ENCODE results near the gene FCRL5.
"Not testable (repeated sequence)": the region's sequence is repeated elsewhere in the genome, so short reads cannot be mapped to it uniquely, and the experiment has no call there.

FCRL5 gene

GRCh38 chr1:157551694-157552693 lies at the start of gene FCRL5:
Gene FCRL5, minus strand, starts transcription at chr1:157552515. Its CDS starts 153 bp downstream, at chr1:157552362.
- no peak for DNase-seq

GRCh38 chr1:157600236-157600635 lies 47.9 kb upstream of the FCRL5 start:
- no peak for DNase-seq

GRCh38 chr1:157597959-157598667 lies 45.8 kb upstream of the FCRL5 start, which contains the start of gene FCRL4:
Gene FCRL4, minus strand, starts transcription at chr1:157598085. Its CDS starts 141 bp downstream, at chr1:157597944.
- no peak for DNase-seq

GRCh38 chr1:157596384-157596783 lies 44.1 kb upstream of the FCRL5 start:
- DNase-seq = no peak

- DNase-seq = no peak
Observed at GRCh38 chr1:157595356-157595755, 43.0 kb upstream of the FCRL5 start.

- DNase-seq = no peak
Observed at GRCh38 chr1:157585984-157586383, 33.7 kb upstream of the FCRL5 start.

- no peak for DNase-seq
Observed at GRCh38 chr1:157584503-157584902, 32.2 kb upstream of the FCRL5 start.

- DNase-seq = no peak
Observed at GRCh38 chr1:157580828-157581210, 28.5 kb upstream of the FCRL5 start.

GRCh38 chr1:157580179-157580827 lies 28.0 kb upstream of the FCRL5 start:
- no peak for DNase-seq

GRCh38 chr1:157577420-157577819 lies 25.1 kb upstream of the FCRL5 start:
- DNase-seq = no peak

GRCh38 chr1:157575744-157576143 lies 23.4 kb upstream of the FCRL5 start:
- DNase-seq = no peak

- no peak for DNase-seq
Observed at GRCh38 chr1:157574836-157575235, 22.5 kb upstream of the FCRL5 start.

- no peak for DNase-seq
Observed at GRCh38 chr1:157566484-157567300, 14.4 kb upstream of the FCRL5 start.

- no peak for DNase-seq
Observed at GRCh38 chr1:157562515-157562914, 10.2 kb upstream of the FCRL5 start.

- no peak for DNase-seq
Observed at GRCh38 chr1:157558119-157558518, 5.8 kb upstream of the FCRL5 start.

GRCh38 chr1:157548081-157548480 lies 4.2 kb downstream of the FCRL5 start:
- DNase-seq = not testable (repeated sequence)

- no peak for DNase-seq
Observed at GRCh38 chr1:157542676-157543075, 9.6 kb downstream of the FCRL5 start.

- DNase-seq = no peak
Observed at GRCh38 chr1:157540852-157541251, 11.5 kb downstream of the FCRL5 start.

GRCh38 chr1:157540160-157540748 lies 12.1 kb downstream of the FCRL5 start:
- DNase-seq = no peak

GRCh38 chr1:157539568-157539967 lies 12.7 kb downstream of the FCRL5 start:
- no peak for DNase-seq

GRCh38 chr1:157532569-157532968 lies 19.7 kb downstream of the FCRL5 start:
- DNase-seq = no peak

All from activated T-cell treated with anti-CD3 and anti-CD28 coated beads, Interleukin-2, amount 50 U/mL, for 48 hours (primary cell).